Testis (tissue), 2 donors: ENCODE measurements around the gene L3MBTL4.

Experiments used
- CTCF ChIP-seq, 3 experiments: fragments of 450-650 bp in 2 of 3; fragments of 200-600 bp in 1 of 3; sonication (generic) in 1 of 3; IDR thresholded peaks; one replicate each; pipeline ENCODE4 v1.5.1; 2016 to 2019; ENCODE audit warnings: antibody characterized with exemption in 3 of 3, mild to moderate bottlenecking in 2 of 3, moderate library complexity in 1 of 3
- POLR2A ChIP-seq: fragments of 450-650 bp; IDR thresholded peaks from one replicate; pipeline ENCODE4 v1.6.1; 2017; ENCODE audit warnings: antibody characterized with exemption, mild to moderate bottlenecking, moderate library complexity

GRCh38 chr18:6249170-6249569 is 165.5 kb downstream of the L3MBTL4 start:
- no peak for TF ChIP-seq CTCF (IDR thresholded peaks at IDR 0.05)
- TF ChIP-seq POLR2A, result no peak
